Activated B cell treated with CpG ODN at 0.5 μM for 24 hours (primary cell): ENCODE data around the gene FAR2. TPM values are rescaled to one million over a fixed set of nuclear protein-coding genes. Genes with fewer than 3 reads are reported as not detected.

Experiments
- ATAC-seq: fragments of 200-7000 bp; cut with Tn5 transposase; one replicate; pipeline ENCODE4 v1.10.0; 2021; ENCODE audit warnings: low read depth, mild to moderate bottlenecking, moderate library complexity
- CTCF ChIA-PET: fragments of 350-600 bp; sonication (Branson Sonifier 250); formaldehyde crosslinking; loops from one replicate; lab custom pipeline; 2021; ENCODE audit warnings: antibody characterized with exemption; lab: Charles Lee
- POLR2A ChIA-PET: fragments of 350-600 bp; sonication (Branson Sonifier 250); formaldehyde crosslinking; loops from one replicate; lab custom pipeline; 2021; ENCODE audit warnings: antibody characterized with exemption; lab: Charles Lee
- DNase-seq: peaks from one replicate; pipeline ENCODE4 v3.0.0; 2022
- H3K27ac Mint-ChIP-seq: one replicate; pipeline ENCODE4 v1.8.0; 2020; ENCODE audit warnings: mixed read lengths
- H3K27me3 Mint-ChIP-seq: one replicate; pipeline ENCODE4 v1.8.0; 2021; ENCODE audit warnings: mixed read lengths
- H3K36me3 Mint-ChIP-seq: one replicate; pipeline ENCODE4 v1.8.0; 2021; ENCODE audit warnings: low read depth, mixed read lengths
- H3K4me1 Mint-ChIP-seq: one replicate; pipeline ENCODE4 v1.8.0; 2021; ENCODE audit warnings: mixed read lengths
- H3K4me3 Mint-ChIP-seq: one replicate; pipeline ENCODE4 v1.8.0; 2020; ENCODE audit warnings: mild to moderate bottlenecking, mixed read lengths
- H3K9me3 Mint-ChIP-seq: one replicate; pipeline ENCODE4 v1.8.0; 2020; ENCODE audit warnings: mixed read lengths
- CTCF ChIP-seq: fragments of 200-600 bp; IDR thresholded peaks from one replicate; pipeline ENCODE4 v1.8.0; 2022; ENCODE audit warnings: antibody characterized with exemption, mild to moderate bottlenecking
- intact Hi-C: fragments of 100-400 bp; cut with micrococcal nuclease; formaldehyde crosslinking; loops from one replicate; pipeline ENCODE4 v1.15.1; 2024
- total RNA-seq: library from RNA; stranded (reverse); gene quantifications from 2 replicates; pipeline ENCODE4 v1.2.3, GENCODE V29; 2022

Gene FAR2
- total RNA-seq, 1 donor from 2014 or later: not detected

GRCh38 chr12:29306682-29307081, 157.6 kb downstream of the FAR2 start:
- Mint-ChIP-seq H3K36me3 (no peaks in the 10 kb centered on the region), H3K27ac (no peak overlapping the region), H3K9me3 (no peaks in the 10 kb centered on the region), H3K4me1 (no peaks in the 10 kb centered on the region), H3K4me3 (no peak overlapping the region), H3K27me3 (no peaks in the 10 kb centered on the region)
- intact Hi-C loops: no loop called here
- DNase-seq (no peak), ATAC-seq (no peak)
- ChIA-PET POLR2A (no interaction called here), CTCF (interaction anchor here (1.1 kb wide), 1 partner anchor 11 kb away, joined by 3 read pairs; no protein-coding TSS in a partner anchor)
- TF ChIP-seq CTCF: no peak

DNA sequence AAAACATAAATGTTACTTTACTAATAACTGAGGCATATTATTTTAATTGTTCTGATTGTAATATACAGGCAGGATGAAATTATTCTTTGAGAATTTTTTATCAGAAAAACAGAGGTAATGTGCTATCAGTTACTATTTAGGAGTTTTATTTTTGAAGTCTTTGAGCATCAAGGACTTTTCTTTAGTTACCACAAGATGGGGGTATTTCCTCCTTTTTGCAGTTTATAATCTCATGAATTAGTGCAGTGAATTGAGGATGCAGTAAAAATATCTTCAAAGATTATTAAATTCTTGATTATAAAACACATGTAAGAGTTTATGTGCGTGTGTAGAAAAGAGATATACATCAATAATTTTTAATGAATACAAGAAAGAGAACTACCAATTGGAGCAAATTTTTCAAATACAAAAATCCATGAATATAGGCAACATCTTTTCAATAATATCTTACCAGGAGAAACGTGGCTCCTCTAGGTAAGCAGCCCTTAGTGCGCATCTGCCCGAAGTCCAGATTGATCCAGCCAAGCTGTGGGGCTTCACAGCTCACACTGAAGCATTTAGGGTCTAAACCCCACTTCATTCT, 160.3 kb downstream of the FAR2 start:
- no peak for DNase-seq
- ChIA-PET CTCF (interaction anchor here (1.0 kb wide), 1 partner anchor 9 kb away, joined by 3 read pairs; no protein-coding TSS in a partner anchor), POLR2A (no interaction called here)
- H3K4me1 Mint-ChIP-seq: no peaks in the 10 kb centered on the region
- TF ChIP-seq CTCF: no peak
- H3K4me3 Mint-ChIP-seq: no peak overlapping the region
- intact Hi-C loops: loop anchor here (1.0 kb wide), 1 partner anchor 119 kb away; no protein-coding TSS in a partner anchor
- no peaks in the 10 kb centered on the region for H3K36me3 Mint-ChIP-seq
- ATAC-seq: no peak
- no peaks in the 10 kb centered on the region for H3K27me3 Mint-ChIP-seq
- H3K27ac Mint-ChIP-seq: no peak overlapping the region
- H3K9me3 Mint-ChIP-seq: no peaks in the 10 kb centered on the region

DNA sequence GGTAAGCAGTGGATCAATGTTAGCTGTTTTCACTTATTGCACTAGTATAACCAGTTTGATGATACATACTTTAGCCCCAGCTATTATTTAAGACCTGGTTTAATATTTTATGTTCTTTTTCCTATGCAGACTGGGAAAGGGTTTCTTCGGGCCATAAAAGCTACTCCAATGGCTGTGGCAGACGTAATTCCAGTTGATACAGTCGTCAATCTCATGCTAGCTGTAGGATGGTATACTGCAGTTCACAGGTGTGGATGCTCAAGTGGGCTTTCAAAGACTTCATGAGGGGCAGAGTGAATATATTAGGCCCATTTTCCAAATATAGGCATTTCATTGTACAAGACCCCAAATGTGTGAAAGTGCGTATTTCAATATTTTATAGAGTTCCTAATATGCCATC, 161.8 kb downstream of the FAR2 start:
- ATAC-seq (no peak), DNase-seq (no peak)
- Mint-ChIP-seq H3K27me3 (no peaks in the 10 kb centered on the region), H3K36me3 (no peaks in the 10 kb centered on the region), H3K4me3 (no peak overlapping the region), H3K4me1 (no peaks in the 10 kb centered on the region), H3K27ac (no peak overlapping the region), H3K9me3 (no peaks in the 10 kb centered on the region)
- TF ChIP-seq CTCF: no peak
- ChIA-PET POLR2A (no interaction called here), CTCF (interaction anchor here (1.1 kb wide), 1 partner anchor 13 kb away, joined by 3 read pairs; no protein-coding TSS in a partner anchor)
- intact Hi-C loops: no loop called here

- no peaks in the 10 kb centered on the region for H3K27me3 Mint-ChIP-seq
- no peak for TF ChIP-seq CTCF
- H3K9me3 Mint-ChIP-seq: no peaks in the 10 kb centered on the region
- POLR2A ChIA-PET: interaction anchor here (0.7 kb wide), 1 partner anchor 89 kb away, joined by 4 read pairs; no protein-coding TSS in a partner anchor
- no peak overlapping the region for H3K27ac Mint-ChIP-seq
- no peak for DNase-seq
- H3K4me3 Mint-ChIP-seq: no peak overlapping the region
- no peak for ATAC-seq
- intact Hi-C loops: no loop called here
- H3K4me1 Mint-ChIP-seq: peaks cover 9% of the 10 kb centered on the region
- H3K36me3 Mint-ChIP-seq: no peaks in the 10 kb centered on the region
- CTCF ChIA-PET: no interaction called here
Observed at GRCh38 chr12:29314416-29314815, 165.3 kb downstream of the FAR2 start.

GRCh38 chr12:29316752-29317151, 167.7 kb downstream of the FAR2 start:
- peaks cover 2% of the 10 kb centered on the region for H3K36me3 Mint-ChIP-seq
- no peaks in the 10 kb centered on the region for H3K9me3 Mint-ChIP-seq
- ATAC-seq (no peak), DNase-seq (no peak)
- ChIA-PET CTCF (interaction anchor here (1.1 kb wide), 1 partner anchor 8 kb away, joined by 4 read pairs; no protein-coding TSS in a partner anchor), POLR2A (no interaction called here)
- H3K27ac Mint-ChIP-seq: no peak overlapping the region
- no peak for TF ChIP-seq CTCF
- H3K4me3 Mint-ChIP-seq: no peak overlapping the region
- H3K4me1 Mint-ChIP-seq: peaks cover 9% of the 10 kb centered on the region
- intact Hi-C loops: no loop called here
- no peaks in the 10 kb centered on the region for H3K27me3 Mint-ChIP-seq
